ENCODE results near the gene DEPDC1B. TPM values are rescaled to one million over a fixed set of nuclear protein-coding genes. Genes with fewer than 3 reads are reported as not detected.

Gene DEPDC1B
- total and polyA plus RNA-seq, 4 experiments from 2014 or later, result 0.14 to 0.70 (median 0.21) TPM

DNA sequence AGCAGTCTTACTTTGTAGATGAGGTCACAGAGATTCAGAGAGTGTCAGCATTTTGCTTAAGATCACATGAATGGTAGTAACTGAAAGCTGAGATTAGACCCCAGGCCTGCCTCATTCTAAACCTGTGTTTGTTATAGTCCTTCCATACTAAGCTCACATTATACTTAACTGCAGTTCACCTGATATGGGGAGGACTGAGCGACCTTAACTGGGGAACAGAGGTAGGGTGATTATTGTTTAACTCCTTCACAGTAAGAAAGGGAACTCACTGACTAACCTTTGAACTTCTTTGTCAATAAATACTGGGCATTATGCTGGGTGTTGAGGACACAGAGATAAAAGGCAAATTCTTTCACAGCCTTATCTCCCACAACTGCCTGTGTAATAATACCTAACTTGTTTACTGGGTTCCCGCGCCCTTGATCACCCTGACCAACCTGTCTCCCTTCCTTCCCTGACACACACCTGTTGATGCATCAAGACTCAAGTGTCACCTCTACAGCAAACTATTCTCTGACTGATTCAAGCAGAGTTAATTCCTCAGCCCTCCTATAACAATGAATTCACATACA, 27.2 kb downstream of the DEPDC1B start:
- DNase-seq, result no peak
- Mint-ChIP-seq H3K9me3 (no peaks in the 10 kb centered on the region), H3K4me3 (no peak overlapping the region), H3K4me1 (peaks cover 0 to 4% (median under 1%) of the 10 kb centered on the region in 4 donors), H3K36me3 (no peaks in the 10 kb centered on the region), H3K27ac (peak overlapping the region in 1 of 7 donors; percentile 31), H3K27me3 (no peaks in the 10 kb centered on the region)
- no peaks in the 10 kb centered on the region for H3K27me3 ChIP-seq (ENCODE audit: insufficient read depth, low read length)
- intact Hi-C loops (cut with micrococcal nuclease), result no loop called here
- POLR2A ChIA-PET (ENCODE audit: partially characterized antibody), result no interaction called here
- no peak overlapping the region for H3K27ac ChIP-seq (ENCODE audit: low read depth, low read length)
- H3K9me3 ChIP-seq (ENCODE audit: control insufficient read depth in 1 of 2, low read length in 2 of 2), result no peaks in the 10 kb centered on the region
- H3K36me3 ChIP-seq (ENCODE audit: insufficient read depth, low read length), result no peaks in the 10 kb centered on the region
- CTCF ChIA-PET (ENCODE audit: partially characterized antibody), result interaction anchor here (1.3 kb wide), 1 partner anchor 11 kb away, joined by 8 read pairs; no protein-coding TSS in a partner anchor
- H3K4me3 ChIP-seq (ENCODE audit: low read length in 2 of 2), result no peak overlapping the region
- peaks cover 6% of the 10 kb centered on the region for H3K4me1 ChIP-seq (ENCODE audit: insufficient read depth, low read length)

DNA sequence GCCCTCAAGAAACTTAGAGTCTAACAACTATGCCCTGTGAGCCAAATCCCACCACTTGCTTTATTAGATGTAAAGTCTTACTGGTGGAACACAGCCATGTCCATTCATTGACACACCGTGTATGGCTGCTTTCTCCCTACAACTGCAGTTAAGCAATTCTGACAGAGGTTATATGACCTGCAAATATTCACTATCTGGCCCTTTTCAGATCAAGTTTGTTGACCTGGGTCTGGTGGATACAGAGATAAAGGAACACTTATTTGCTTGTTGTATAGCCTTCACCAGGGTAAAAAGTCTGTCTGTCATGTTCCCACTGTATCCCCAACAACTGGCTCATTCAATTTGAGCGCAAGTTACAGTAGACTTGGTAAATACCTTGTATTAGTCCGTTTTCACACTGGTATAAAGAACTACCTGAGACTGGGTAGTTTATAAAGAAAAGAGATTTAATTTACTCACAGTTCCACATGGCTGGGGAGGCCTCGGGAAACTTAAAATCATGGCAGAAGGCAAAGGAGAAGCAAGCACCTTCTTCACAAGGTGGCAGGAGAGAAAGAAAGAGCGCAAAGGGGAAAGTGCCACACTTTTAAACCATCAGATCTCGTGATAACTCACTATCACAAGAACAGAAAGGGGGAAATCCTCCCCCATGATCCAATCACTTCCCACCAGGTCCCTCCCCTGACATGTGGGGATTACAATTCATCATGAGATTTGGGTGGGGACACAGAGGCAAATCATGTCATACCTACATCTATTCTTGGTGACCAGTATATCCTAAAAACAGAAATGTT, 27.9 kb downstream of the DEPDC1B start:
- Histone ChIP-seq H3K27me3 (ENCODE audit: insufficient read depth, low read length) (no peaks in the 10 kb centered on the region), H3K4me1 (ENCODE audit: insufficient read depth, low read length) (no peaks in the 10 kb centered on the region), H3K9me3 (ENCODE audit: control insufficient read depth in 1 of 2, low read length in 2 of 2) (no peaks in the 10 kb centered on the region), H3K27ac (ENCODE audit: low read depth, low read length) (no peak overlapping the region), H3K4me3 (ENCODE audit: low read length in 2 of 2) (no peak overlapping the region), H3K36me3 (ENCODE audit: insufficient read depth, low read length) (no peaks in the 10 kb centered on the region)
- H3K27ac Mint-ChIP-seq, result no peak overlapping the region
- no peaks in the 10 kb centered on the region for H3K9me3 Mint-ChIP-seq
- H3K4me3 Mint-ChIP-seq, result no peak overlapping the region
- ChIA-PET CTCF (ENCODE audit: partially characterized antibody) (no interaction called here), POLR2A (ENCODE audit: partially characterized antibody) (no interaction called here)
- peaks cover 0 to under 1% (median 0%) of the 10 kb centered on the region in 4 donors for H3K4me1 Mint-ChIP-seq
- no peaks in the 10 kb centered on the region for H3K36me3 Mint-ChIP-seq
- intact Hi-C loops (cut with micrococcal nuclease), result no loop called here
- no peaks in the 10 kb centered on the region for H3K27me3 Mint-ChIP-seq
- DNase-seq, result no peak

GRCh38 chr5:60670749-60671148, 29.2 kb downstream of the DEPDC1B start:
- H3K27me3 Mint-ChIP-seq, result no peaks in the 10 kb centered on the region
- H3K27ac Mint-ChIP-seq, result peak overlapping the region in 1 of 7 donors; percentile 3
- H3K4me1 ChIP-seq (ENCODE audit: insufficient read depth, low read length), result no peaks in the 10 kb centered on the region
- ChIA-PET POLR2A (ENCODE audit: partially characterized antibody) (no interaction called here), CTCF (ENCODE audit: partially characterized antibody) (interaction anchor here (0.8 to 3.8 kb wide), 3 partner anchors 9 to 860 kb away, joined by 3 to 37 read pairs (median 23); no protein-coding TSS in a partner anchor)
- H3K36me3 ChIP-seq (ENCODE audit: insufficient read depth, low read length), result no peaks in the 10 kb centered on the region
- no peaks in the 10 kb centered on the region for H3K9me3 ChIP-seq (ENCODE audit: control insufficient read depth in 1 of 2, low read length in 2 of 2)
- intact Hi-C loops (cut with micrococcal nuclease), result no loop called here
- no peak overlapping the region for H3K4me3 ChIP-seq (ENCODE audit: low read length in 2 of 2)
- H3K27ac ChIP-seq (ENCODE audit: low read depth, low read length), result no peak overlapping the region
- no peaks in the 10 kb centered on the region for H3K27me3 ChIP-seq (ENCODE audit: insufficient read depth, low read length)
- H3K4me3 Mint-ChIP-seq, result no peak overlapping the region
- H3K4me1 Mint-ChIP-seq, result no peaks in the 10 kb centered on the region
- no peaks in the 10 kb centered on the region for H3K36me3 Mint-ChIP-seq
- no peaks in the 10 kb centered on the region for H3K9me3 Mint-ChIP-seq
- no peak for DNase-seq

GRCh38 chr5:60668686-60669304, 31.2 kb downstream of the DEPDC1B start:
- ChIA-PET CTCF (ENCODE audit: partially characterized antibody) (interaction anchor here (0.9 to 3.8 kb wide), 11 partner anchors 11 to 861 kb away, joined by 3 to 37 read pairs (median 5); partner anchors contain the start of gene DEPDC1B), POLR2A (ENCODE audit: partially characterized antibody) (no interaction called here)
- H3K27ac Mint-ChIP-seq, result no peak overlapping the region
- no peaks in the 10 kb centered on the region for H3K27me3 ChIP-seq (ENCODE audit: insufficient read depth, low read length)
- H3K27me3 Mint-ChIP-seq, result no peaks in the 10 kb centered on the region
- H3K27ac ChIP-seq (ENCODE audit: low read depth, low read length), result no peak overlapping the region
- H3K4me1 Mint-ChIP-seq, result no peaks in the 10 kb centered on the region
- no peaks in the 10 kb centered on the region for H3K36me3 Mint-ChIP-seq
- no peak overlapping the region for H3K4me3 ChIP-seq (ENCODE audit: low read length in 2 of 2)
- no peaks in the 10 kb centered on the region for H3K9me3 ChIP-seq (ENCODE audit: control insufficient read depth in 1 of 2, low read length in 2 of 2)
- no peak overlapping the region for H3K4me3 Mint-ChIP-seq
- H3K9me3 Mint-ChIP-seq, result no peaks in the 10 kb centered on the region
- DNase-seq, result peak in 4 of 5 donors; percentile 2 to 26 (median 20)
- H3K4me1 ChIP-seq (ENCODE audit: insufficient read depth, low read length), result no peaks in the 10 kb centered on the region
- H3K36me3 ChIP-seq (ENCODE audit: insufficient read depth, low read length), result no peaks in the 10 kb centered on the region
- intact Hi-C loops (cut with micrococcal nuclease), result no loop called here

- H3K9me3 ChIP-seq (ENCODE audit: control insufficient read depth in 1 of 2, low read length in 2 of 2), result no peaks in the 10 kb centered on the region
- no peaks in the 10 kb centered on the region for H3K27me3 ChIP-seq (ENCODE audit: insufficient read depth, low read length)
- Mint-ChIP-seq H3K27ac (no peak overlapping the region), H3K36me3 (no peaks in the 10 kb centered on the region), H3K27me3 (no peaks in the 10 kb centered on the region), H3K4me1 (no peaks in the 10 kb centered on the region), H3K4me3 (no peak overlapping the region), H3K9me3 (peaks cover 0 to 6% (median 0%) of the 10 kb centered on the region in 8 donors)
- no peaks in the 10 kb centered on the region for H3K4me1 ChIP-seq (ENCODE audit: insufficient read depth, low read length)
- POLR2A ChIA-PET (ENCODE audit: partially characterized antibody), result no interaction called here
- no peak for DNase-seq
- no peak overlapping the region for H3K27ac ChIP-seq (ENCODE audit: low read depth, low read length)
- H3K36me3 ChIP-seq (ENCODE audit: insufficient read depth, low read length), result no peaks in the 10 kb centered on the region
- no peak overlapping the region for H3K4me3 ChIP-seq (ENCODE audit: low read length in 2 of 2)
- CTCF ChIA-PET (ENCODE audit: partially characterized antibody), result interaction anchor here (1.2 kb wide), 1 partner anchor 17 kb away, joined by 5 read pairs; no protein-coding TSS in a partner anchor
- intact Hi-C loops (cut with micrococcal nuclease), result no loop called here
Measured at GRCh38 chr5:60651872-60652620, 47.9 kb downstream of the DEPDC1B start.

DNA sequence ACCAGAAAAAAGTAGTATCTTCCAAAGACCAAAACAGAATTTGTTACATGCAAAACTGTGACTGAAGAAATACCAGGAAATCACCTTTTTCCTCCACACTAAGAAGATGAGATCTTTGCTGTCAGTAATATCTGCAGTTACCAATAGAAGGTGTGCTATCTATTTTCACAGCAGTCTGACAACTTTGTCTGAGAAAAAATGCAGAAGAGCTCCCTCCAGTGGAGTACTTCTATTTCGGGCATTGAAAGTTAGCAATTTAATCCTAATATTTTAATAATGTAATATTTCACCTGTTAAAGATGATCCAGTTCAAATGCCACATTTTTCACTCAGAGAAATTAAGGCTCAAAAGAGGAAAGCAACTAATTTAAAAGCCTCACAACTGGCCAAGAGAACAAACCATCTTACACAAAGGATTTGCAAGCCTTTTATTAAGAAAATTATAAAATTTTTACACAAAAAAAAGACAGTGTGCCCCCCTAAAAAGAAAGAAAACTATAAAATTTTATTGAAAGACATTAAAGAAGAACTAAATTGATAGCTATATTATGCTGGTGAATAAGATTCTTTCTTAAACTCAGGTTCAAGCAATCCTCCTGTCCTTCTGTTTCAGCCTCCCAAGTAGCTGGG, 50.6 kb downstream of the DEPDC1B start:
- no peaks in the 10 kb centered on the region for H3K27me3 ChIP-seq (ENCODE audit: insufficient read depth, low read length)
- intact Hi-C loops (cut with micrococcal nuclease), result no loop called here
- ChIA-PET POLR2A (ENCODE audit: partially characterized antibody) (no interaction called here), CTCF (ENCODE audit: partially characterized antibody) (interaction anchor here (0.9 to 1.6 kb wide), 3 partner anchors 9 to 27 kb away, joined by 3 to 5 read pairs (median 3); no protein-coding TSS in a partner anchor)
- H3K36me3 ChIP-seq (ENCODE audit: insufficient read depth, low read length), result no peaks in the 10 kb centered on the region
- Mint-ChIP-seq H3K27me3 (no peaks in the 10 kb centered on the region), H3K36me3 (no peaks in the 10 kb centered on the region), H3K4me1 (no peaks in the 10 kb centered on the region), H3K4me3 (no peak overlapping the region), H3K27ac (no peak overlapping the region), H3K9me3 (no peaks in the 10 kb centered on the region)
- H3K4me3 ChIP-seq (ENCODE audit: low read length in 2 of 2), result no peak overlapping the region
- no peaks in the 10 kb centered on the region for H3K9me3 ChIP-seq (ENCODE audit: control insufficient read depth in 1 of 2, low read length in 2 of 2)
- no peaks in the 10 kb centered on the region for H3K4me1 ChIP-seq (ENCODE audit: insufficient read depth, low read length)
- DNase-seq, result peak in 2 of 5 donors; percentile 5 to 10
- no peak overlapping the region for H3K27ac ChIP-seq (ENCODE audit: low read depth, low read length)

Measured in CD4-positive, alpha-beta memory T cell (primary cell).